T-helper 17 cell (primary cell): Measurements from ENCODE around the gene RTCA. TPM values are rescaled to one million over a fixed set of nuclear protein-coding genes. Genes with fewer than 3 reads are reported as not detected.
"Not testable (repeated sequence)": the region's sequence is repeated elsewhere in the genome, so short reads cannot be mapped to it uniquely, and the experiment has no call there.

Source experiments
- ATAC-seq: fragments of 150-1000 bp; cut with Tn5 transposase; 2 replicates; pipeline ENCODE4 v1.10.0; 2021; ENCODE audit warnings: mild to moderate bottlenecking, moderate library complexity
- DNase-seq, 3 donors: peaks; one replicate each; pipeline versions ENCODE4 v3.0.0 to v3.0.0-alpha.2; 2020 to 2021
- H3K9me3 ChIP-seq: one replicate; pipeline ENCODE4 v1.7.0; 2013; ENCODE audit warnings: low read length, mild to moderate bottlenecking; ENCODE audit not compliant: control insufficient read depth, poor library complexity, severe bottlenecking
- H3K27ac Mint-ChIP-seq: one replicate; pipeline ENCODE4 v1.8.0; 2022; ENCODE audit warnings: mild to moderate bottlenecking, moderate library complexity, mixed read lengths
- H3K27me3 Mint-ChIP-seq: one replicate; pipeline ENCODE4 v1.8.0; 2022; ENCODE audit warnings: mixed read lengths
- H3K36me3 Mint-ChIP-seq: one replicate; pipeline ENCODE4 v1.8.0; 2022; ENCODE audit warnings: low read depth, mixed read lengths
- H3K4me1 Mint-ChIP-seq: one replicate; pipeline ENCODE4 v1.8.0; 2022; ENCODE audit warnings: mild to moderate bottlenecking, mixed read lengths
- H3K4me3 Mint-ChIP-seq: one replicate; pipeline ENCODE4 v1.8.0; 2022; ENCODE audit warnings: mild to moderate bottlenecking, moderate library complexity, mixed read lengths
- total RNA-seq, 4 donors: library from RNA in 2 of 4; stranded (reverse) in 2 of 4; gene quantifications; one replicate each; pipeline ENCODE4 v1.2.3 and lab custom pipeline; 2022 to 2026

Gene RTCA
- 10 to 100 TPM; 43.6 to 44.4 TPM for total RNA-seq
- total RNA-seq (lab: John Stamatoyannopoulos, UW): 47.5 to 63.7 reads per million in 2 donors

GRCh38 chr1:100265931-100266740, at the start of gene RTCA:
Gene RTCA, plus strand, starts transcription at chr1:100266216. Its CDS starts 160 bp downstream, at chr1:100266376.
- peak; percentile 94 to 96 (median 94) for DNase-seq
- H3K4me3 Mint-ChIP-seq: peak within 1 kb of the TSS; percentile 98
- peak; percentile 96 for ATAC-seq
- no peaks in the 10 kb centered on the region for H3K9me3 ChIP-seq
- H3K36me3 Mint-ChIP-seq: peaks cover 14% of the 10 kb centered on the region
- peak within 1 kb of the TSS; percentile 99 for H3K27ac Mint-ChIP-seq
- no peaks in the 10 kb centered on the region for H3K27me3 Mint-ChIP-seq
- H3K4me1 Mint-ChIP-seq: peaks cover 23% of the 10 kb centered on the region

- Mint-ChIP-seq H3K27ac (no peak overlapping the region), H3K4me3 (no peak overlapping the region), H3K4me1 (peaks cover 4% of the 10 kb centered on the region), H3K36me3 (peaks cover 2% of the 10 kb centered on the region), H3K27me3 (no peaks in the 10 kb centered on the region)
- DNase-seq: no peak
- ATAC-seq: no peak
- no peaks in the 10 kb centered on the region for H3K9me3 ChIP-seq
These were observed 48.2 kb upstream of the RTCA start for GRCh38 chr1:100217834-100218233.

GRCh38 chr1:100219457-100219856, 46.6 kb upstream of the RTCA start:
- no peaks in the 10 kb centered on the region for H3K27me3 Mint-ChIP-seq
- H3K36me3 Mint-ChIP-seq: peaks cover 2% of the 10 kb centered on the region

GRCh38 chr1:100219883-100220282, 46.1 kb upstream of the RTCA start:
- peaks cover 4% of the 10 kb centered on the region for H3K4me1 Mint-ChIP-seq
- no peak for DNase-seq
- H3K9me3 ChIP-seq: no peaks in the 10 kb centered on the region
- H3K4me3 Mint-ChIP-seq: no peak overlapping the region
- peaks cover 2% of the 10 kb centered on the region for H3K36me3 Mint-ChIP-seq
- H3K27ac Mint-ChIP-seq: no peak overlapping the region
- no peak for ATAC-seq
- H3K27me3 Mint-ChIP-seq: no peaks in the 10 kb centered on the region

More at GRCh38 chr1:100219457-100219856, 46.6 kb upstream of the RTCA start:
- DNase-seq: no peak
- peaks cover 4% of the 10 kb centered on the region for H3K4me1 Mint-ChIP-seq
- ATAC-seq: no peak
- no peak overlapping the region for H3K4me3 Mint-ChIP-seq
- H3K9me3 ChIP-seq: no peaks in the 10 kb centered on the region
- no peak overlapping the region for H3K27ac Mint-ChIP-seq

- Mint-ChIP-seq H3K4me3 (no peak overlapping the region), H3K36me3 (peaks cover 2% of the 10 kb centered on the region), H3K27ac (no peak overlapping the region), H3K27me3 (no peaks in the 10 kb centered on the region), H3K4me1 (peaks cover 4% of the 10 kb centered on the region)
- DNase-seq (no peak), ATAC-seq (no peak)
- H3K9me3 ChIP-seq: no peaks in the 10 kb centered on the region
These were observed 43.6 kb upstream of the RTCA start for GRCh38 chr1:100222428-100222827.

GRCh38 chr1:100229681-100230443, 36.2 kb upstream of the RTCA start:
- Mint-ChIP-seq H3K36me3 (peaks cover 6% of the 10 kb centered on the region), H3K4me3 (no peak overlapping the region), H3K4me1 (peaks cover 3% of the 10 kb centered on the region), H3K27ac (no peak overlapping the region), H3K27me3 (no peaks in the 10 kb centered on the region)
- ATAC-seq (no peak), DNase-seq (no peak)
- no peaks in the 10 kb centered on the region for H3K9me3 ChIP-seq

- ATAC-seq (no peak), DNase-seq (no peak)
- no peaks in the 10 kb centered on the region for H3K27me3 Mint-ChIP-seq
- peaks cover 3% of the 10 kb centered on the region for H3K4me1 Mint-ChIP-seq
- H3K36me3 Mint-ChIP-seq: peaks cover 6% of the 10 kb centered on the region
- no peak overlapping the region for H3K27ac Mint-ChIP-seq
- H3K9me3 ChIP-seq: no peaks in the 10 kb centered on the region
- H3K4me3 Mint-ChIP-seq: no peak overlapping the region
These were observed 35.3 kb upstream of the RTCA start for GRCh38 chr1:100230765-100231164.

- Mint-ChIP-seq H3K27ac (no peak overlapping the region), H3K27me3 (no peaks in the 10 kb centered on the region), H3K4me1 (peaks cover 5% of the 10 kb centered on the region), H3K36me3 (peaks cover 6% of the 10 kb centered on the region), H3K4me3 (no peak overlapping the region)
- no peaks in the 10 kb centered on the region for H3K9me3 ChIP-seq
- no peak for DNase-seq
- ATAC-seq: no peak
These were observed 34.3 kb upstream of the RTCA start for GRCh38 chr1:100231721-100232120.

GRCh38 chr1:100232156-100232555, 33.9 kb upstream of the RTCA start:
- H3K4me1 Mint-ChIP-seq: peaks cover 5% of the 10 kb centered on the region
- peaks cover 6% of the 10 kb centered on the region for H3K36me3 Mint-ChIP-seq
- H3K27ac Mint-ChIP-seq: no peak overlapping the region
- no peak for DNase-seq
- H3K4me3 Mint-ChIP-seq: no peak overlapping the region
- no peak for ATAC-seq
- H3K27me3 Mint-ChIP-seq: no peaks in the 10 kb centered on the region
- H3K9me3 ChIP-seq: no peaks in the 10 kb centered on the region

GRCh38 chr1:100233566-100233965, 32.5 kb upstream of the RTCA start:
- H3K27me3 Mint-ChIP-seq, H3K36me3 Mint-ChIP-seq, ATAC-seq, H3K9me3 ChIP-seq, H3K27ac Mint-ChIP-seq, DNase-seq, H3K4me3 Mint-ChIP-seq, H3K4me1 Mint-ChIP-seq: not testable (repeated sequence)

GRCh38 chr1:100234432-100234831, 31.6 kb upstream of the RTCA start:
- no peaks in the 10 kb centered on the region for H3K9me3 ChIP-seq
- DNase-seq (no peak), ATAC-seq (no peak)
- Mint-ChIP-seq H3K36me3 (peaks cover 10% of the 10 kb centered on the region), H3K4me3 (no peak overlapping the region), H3K27ac (no peak overlapping the region), H3K4me1 (peaks cover 10% of the 10 kb centered on the region), H3K27me3 (no peaks in the 10 kb centered on the region)

GRCh38 chr1:100237091-100237490, 28.9 kb upstream of the RTCA start:
- Mint-ChIP-seq H3K4me1 (peaks cover 13% of the 10 kb centered on the region), H3K27me3 (no peaks in the 10 kb centered on the region), H3K27ac (no peak overlapping the region), H3K4me3 (no peak overlapping the region), H3K36me3 (peaks cover 6% of the 10 kb centered on the region)
- DNase-seq: no peak
- H3K9me3 ChIP-seq: no peaks in the 10 kb centered on the region
- no peak for ATAC-seq

- Mint-ChIP-seq H3K4me3 (no peak overlapping the region), H3K4me1 (peaks cover 21% of the 10 kb centered on the region), H3K27ac (no peak overlapping the region)
These were observed 26.1 kb upstream of the RTCA start for GRCh38 chr1:100239961-100240360.

More at GRCh38 chr1:100239961-100240360, 26.1 kb upstream of the RTCA start:
- H3K27me3 Mint-ChIP-seq: no peaks in the 10 kb centered on the region
- ATAC-seq (no peak), DNase-seq (no peak)
- peaks cover 4% of the 10 kb centered on the region for H3K36me3 Mint-ChIP-seq
- no peaks in the 10 kb centered on the region for H3K9me3 ChIP-seq
